GM12878 (cell line): ENCODE data around the gene SLC47A2.

Experiments used
- BMI1 ChIP-seq: fragments of 450-650 bp; IDR thresholded peaks from 2 replicates; pipeline ENCODE4 v1.6.1; 2016; ENCODE audit warnings: mild to moderate bottlenecking, moderate library complexity, borderline replicate concordance
- EZH2 ChIP-seq: IDR thresholded peaks from 2 replicates; pipeline ENCODE4 v1.6.1; 2012; ENCODE audit warnings: low read depth, mild to moderate bottlenecking, control low read depth, inconsistent platforms, low read length, borderline replicate concordance; ENCODE audit not compliant: control insufficient read depth
- MYC ChIP-seq: IDR thresholded peaks from 2 replicates; pipeline ENCODE4 v1.6.1; 2011; ENCODE audit warnings: mild to moderate bottlenecking, low read length, moderate library complexity, inconsistent platforms; ENCODE audit not compliant: insufficient read depth, insufficient replicate concordance, insufficient read length, severe bottlenecking
- SRF ChIP-seq, 2 experiments: IDR thresholded peaks; 2 replicates each; pipeline ENCODE4 v1.6.1; 2011; ENCODE audit warnings: low read depth in 2 of 2, low read length in 2 of 2, mild to moderate bottlenecking in 1 of 2, moderate library complexity in 1 of 2
- TF ChIP-seq, protein P1 (sequence below), 3 experiments: IDR thresholded peaks in 2 of 3; conservative IDR thresholded peaks in 1 of 3; 2 replicates each; pipeline ENCODE4 v1.5.1; 2011; ENCODE audit warnings: low read depth in 3 of 3, low read length in 3 of 3, mild to moderate bottlenecking in 3 of 3, control low read depth in 2 of 3, moderate library complexity in 2 of 3, inconsistent platforms in 1 of 3, mixed read lengths in 1 of 3; ENCODE audit not compliant: control insufficient read depth in 2 of 3, insufficient read depth in 1 of 3; ENCODE audit errors: extremely low read depth in 1 of 3

DNA sequence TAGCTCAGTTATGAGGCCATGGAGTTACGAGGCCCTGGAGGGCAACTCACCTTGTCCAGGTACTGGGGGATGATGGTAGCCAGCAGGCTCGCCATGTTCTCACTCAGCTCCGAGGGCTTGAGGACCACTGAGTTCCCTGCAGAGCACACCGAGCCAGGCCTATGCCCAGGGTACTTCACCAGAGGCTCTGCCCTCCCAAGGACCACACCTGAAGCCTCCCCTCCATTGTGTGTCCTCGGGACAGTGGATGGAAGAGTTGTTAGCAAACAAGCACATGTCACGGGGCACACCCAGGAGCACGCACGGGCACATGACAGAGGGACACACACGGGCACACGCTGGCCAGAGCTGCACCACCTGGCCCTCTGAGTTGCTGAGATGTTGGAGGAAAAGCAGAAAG is 26.1 kb upstream of the SLC47A2 start:
- TF ChIP-seq, protein P1, sequence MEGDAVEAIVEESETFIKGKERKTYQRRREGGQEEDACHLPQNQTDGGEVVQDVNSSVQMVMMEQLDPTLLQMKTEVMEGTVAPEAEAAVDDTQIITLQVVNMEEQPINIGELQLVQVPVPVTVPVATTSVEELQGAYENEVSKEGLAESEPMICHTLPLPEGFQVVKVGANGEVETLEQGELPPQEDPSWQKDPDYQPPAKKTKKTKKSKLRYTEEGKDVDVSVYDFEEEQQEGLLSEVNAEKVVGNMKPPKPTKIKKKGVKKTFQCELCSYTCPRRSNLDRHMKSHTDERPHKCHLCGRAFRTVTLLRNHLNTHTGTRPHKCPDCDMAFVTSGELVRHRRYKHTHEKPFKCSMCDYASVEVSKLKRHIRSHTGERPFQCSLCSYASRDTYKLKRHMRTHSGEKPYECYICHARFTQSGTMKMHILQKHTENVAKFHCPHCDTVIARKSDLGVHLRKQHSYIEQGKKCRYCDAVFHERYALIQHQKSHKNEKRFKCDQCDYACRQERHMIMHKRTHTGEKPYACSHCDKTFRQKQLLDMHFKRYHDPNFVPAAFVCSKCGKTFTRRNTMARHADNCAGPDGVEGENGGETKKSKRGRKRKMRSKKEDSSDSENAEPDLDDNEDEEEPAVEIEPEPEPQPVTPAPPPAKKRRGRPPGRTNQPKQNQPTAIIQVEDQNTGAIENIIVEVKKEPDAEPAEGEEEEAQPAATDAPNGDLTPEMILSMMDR (IDR thresholded peaks at IDR 0.05 in 2 of 3, conservative IDR thresholded peaks at IDR 0.05 in 1 of 3; ENCODE audit: control insufficient read depth in 2 of 3, extremely low read depth in 1 of 3, insufficient read depth in 1 of 3, low read depth in 3 of 3, low read length in 3 of 3), result no peak
- TF ChIP-seq MYC, result no peak
- TF ChIP-seq SRF (IDR thresholded peaks at IDR 0.05; ENCODE audit: low read depth in 2 of 2, low read length in 2 of 2), result no peak
- TF ChIP-seq EZH2, result no peak
- TF ChIP-seq BMI1, result no peak
